PFSK-1 (cell line): ENCODE measurements around the gene MAFF.

Source experiments
- FOXP2 ChIP-seq: optimal IDR thresholded peaks from 2 replicates; pipeline ENCODE3; 2011; ENCODE audit warnings: borderline replicate concordance, control low read depth, inconsistent platforms; ENCODE audit not compliant: insufficient read depth; ENCODE audit errors: extremely low read length, extremely low read depth
- POLR2AphosphoS5 ChIP-seq: IDR thresholded peaks from 2 replicates; pipeline ENCODE4 v1.6.1; 2012; ENCODE audit warnings: low read depth, mild to moderate bottlenecking, control low read depth, low read length, moderate library complexity
- REST ChIP-seq, 2 experiments: IDR thresholded peaks; 2 replicates each; pipeline versions ENCODE4 v1.6.1 to v1.8.0; 2011 to 2012; ENCODE audit warnings: low read depth in 2 of 2, low read length in 2 of 2, control low read depth in 1 of 2, inconsistent platforms in 1 of 2, mild to moderate bottlenecking in 1 of 2, moderate library complexity in 1 of 2; ENCODE audit not compliant: insufficient read depth in 1 of 2
- SIN3A ChIP-seq: IDR thresholded peaks from 2 replicates; pipeline ENCODE4 v1.6.1; 2012; ENCODE audit warnings: mild to moderate bottlenecking, low read length, moderate library complexity, borderline replicate concordance; ENCODE audit not compliant: insufficient read depth
- TAF1 ChIP-seq: IDR thresholded peaks from 2 replicates; pipeline ENCODE4 v1.6.1; 2012; ENCODE audit warnings: low read length, control low read depth, borderline replicate concordance; ENCODE audit not compliant: insufficient read depth

- no peak for TF ChIP-seq REST (IDR thresholded peaks at IDR 0.05; ENCODE audit: insufficient read depth in 1 of 2, low read depth in 2 of 2, low read length in 2 of 2)
- TF ChIP-seq POLR2AphosphoS5: no peak
- no peak for TF ChIP-seq TAF1
- TF ChIP-seq SIN3A: no peak
- TF ChIP-seq FOXP2: no peak
Measured at GRCh38 chr22:38207898-38208432, 6.2 kb downstream of the MAFF start.
